Colonic mucosa (tissue), 4 donors: Measurements from ENCODE around the gene TCTN1. TPM values are rescaled to one million over a fixed set of nuclear protein-coding genes. Genes with fewer than 3 reads are reported as not detected.
"Not testable (repeated sequence)": the region's sequence is repeated elsewhere in the genome, so short reads cannot be mapped to it uniquely, and the experiment has no call there.

Source experiments
- DNase-seq: peaks from one replicate; pipeline ENCODE4 v3.0.0-alpha.2; 2020
- H3K27ac ChIP-seq: fragments of 200-600 bp; one replicate; pipeline ENCODE4 v1.8.0; 2021
- H3K27me3 ChIP-seq: fragments of 200-600 bp; one replicate; pipeline ENCODE4 v1.8.0; 2021
- H3K36me3 ChIP-seq: fragments of 200-600 bp; one replicate; pipeline ENCODE4 v1.8.0; 2021
- H3K4me1 ChIP-seq: fragments of 200-600 bp; one replicate; pipeline ENCODE4 v1.8.0; 2021; ENCODE audit warnings: mild to moderate bottlenecking
- H3K4me3 ChIP-seq: fragments of 200-600 bp; one replicate; pipeline ENCODE4 v1.8.0; 2021
- H3K9ac ChIP-seq, 2 donors: one replicate each; pipeline ENCODE4 v1.7.0; 2013; ENCODE audit warnings: control low read depth in 2 of 2, low read depth in 2 of 2, low read length in 2 of 2
- H3K9me3 ChIP-seq: fragments of 200-600 bp; one replicate; pipeline ENCODE4 v1.8.0; 2021
- CTCF ChIP-seq: fragments of 200-600 bp; IDR thresholded peaks from one replicate; pipeline ENCODE4 v1.8.0; 2022; ENCODE audit warnings: antibody characterized with exemption, mild to moderate bottlenecking
- intact Hi-C: fragments of 100-400 bp; cut with DNase I; formaldehyde crosslinking; loops from one replicate; pipeline ENCODE4 v1.14.1; 2022
- total RNA-seq, 2 donors: library from RNA; stranded (reverse); fragmentation: NEBNext Ultra II Directional in 1 of 2; extraction: Animal tissue kit (Norgen Biotek cat#: 25700) in 1 of 2; gene quantifications; one replicate each; pipeline ENCODE4 v1.2.1, GENCODE V29; 2021
- donor health status: healthy.
- donor health status: DM: no; HTN: no; CAD: no.
- donor health status: DM: no; HTN: no; CAD: no.

Gene TCTN1
- total RNA-seq, 2 donors from 2014 or later = 9.2 to 10.2 TPM

DNA sequence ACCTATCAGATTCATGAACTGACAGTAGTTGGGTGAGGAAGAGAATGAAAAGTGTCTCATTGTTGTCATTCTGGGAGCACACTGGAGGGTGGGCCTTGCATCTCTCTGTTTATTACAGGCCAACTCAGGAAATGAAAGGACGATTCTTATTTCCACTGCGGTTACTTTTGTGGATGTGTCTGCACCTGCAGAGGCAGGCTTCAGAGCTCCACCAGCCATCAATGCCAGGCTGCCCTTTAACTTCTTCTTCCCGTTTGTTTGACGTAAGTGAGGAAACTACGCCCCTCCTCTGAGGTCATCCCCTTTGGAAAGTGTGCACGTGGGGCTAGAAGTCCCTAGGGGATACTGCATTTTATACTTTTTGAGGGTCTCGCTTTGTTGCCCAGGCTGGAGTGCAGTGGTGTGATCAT, 33.7 kb downstream of the TCTN1 start:
- H3K27me3 ChIP-seq = no peaks in the 10 kb centered on the region
- DNase-seq = no peak

GRCh38 chr12:110649341-110649847, 35.5 kb downstream of the TCTN1 start:
- DNase-seq = no peak
- no peaks in the 10 kb centered on the region for H3K9me3 ChIP-seq
- H3K9ac ChIP-seq = no peak overlapping the region
- no peaks in the 10 kb centered on the region for H3K36me3 ChIP-seq
- H3K27ac ChIP-seq = no peak overlapping the region
- no peaks in the 10 kb centered on the region for H3K4me1 ChIP-seq
- H3K4me3 ChIP-seq = no peak overlapping the region
- no peaks in the 10 kb centered on the region for H3K27me3 ChIP-seq
- no peak for TF ChIP-seq CTCF
- intact Hi-C loops = no loop called here

More for the DNA sequence above, 33.7 kb downstream of the TCTN1 start:
- no peak overlapping the region for H3K27ac ChIP-seq
- no peaks in the 10 kb centered on the region for H3K9me3 ChIP-seq
- no peak overlapping the region for H3K9ac ChIP-seq
- no peaks in the 10 kb centered on the region for H3K36me3 ChIP-seq
- H3K4me1 ChIP-seq = no peaks in the 10 kb centered on the region
- no peak overlapping the region for H3K4me3 ChIP-seq
- intact Hi-C loops = no loop called here
- TF ChIP-seq CTCF = no peak

GRCh38 chr12:110654238-110654637, 40.3 kb downstream of the TCTN1 start:
- H3K9me3 ChIP-seq, intact Hi-C loops, H3K27me3 ChIP-seq, H3K4me1 ChIP-seq, H3K36me3 ChIP-seq, H3K9ac ChIP-seq, H3K4me3 ChIP-seq, H3K27ac ChIP-seq, DNase-seq: not testable (repeated sequence)

DNA sequence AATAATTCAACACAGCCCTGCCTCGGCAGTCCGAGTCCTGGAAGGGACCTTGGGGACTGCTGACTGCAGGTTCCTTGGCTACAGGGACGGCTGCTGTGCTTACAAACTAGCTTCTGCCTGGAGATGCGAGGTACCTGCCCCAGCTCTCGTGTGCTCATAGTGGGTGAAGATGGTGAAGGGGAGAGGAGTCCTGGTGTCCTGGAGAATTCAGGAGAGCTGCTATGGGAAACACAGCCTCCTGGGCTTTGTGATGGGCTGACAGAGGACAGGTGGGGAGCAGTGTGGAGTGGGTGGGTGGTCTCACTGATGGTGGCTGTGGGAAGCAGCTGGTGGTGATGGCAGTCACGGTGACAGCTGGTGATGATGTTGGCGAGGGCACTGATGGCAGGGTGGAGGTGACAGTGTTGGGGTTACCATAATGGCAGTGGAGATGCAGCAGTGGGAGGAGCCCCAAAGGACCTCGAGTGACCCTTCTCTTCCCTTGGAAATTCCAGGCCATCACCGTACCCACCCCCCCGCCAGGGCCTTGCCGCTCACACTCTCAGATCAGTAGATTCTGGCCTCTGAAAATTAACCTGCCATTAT, 42.2 kb downstream of the TCTN1 start:
- intact Hi-C loops = no loop called here
- Histone ChIP-seq H3K9ac (no peak overlapping the region), H3K27ac (no peak overlapping the region), H3K4me1 (no peaks in the 10 kb centered on the region), H3K36me3 (no peaks in the 10 kb centered on the region), H3K4me3 (no peak overlapping the region), H3K9me3 (no peaks in the 10 kb centered on the region), H3K27me3 (no peaks in the 10 kb centered on the region)
- DNase-seq = no peak
- TF ChIP-seq CTCF = no peak

DNA sequence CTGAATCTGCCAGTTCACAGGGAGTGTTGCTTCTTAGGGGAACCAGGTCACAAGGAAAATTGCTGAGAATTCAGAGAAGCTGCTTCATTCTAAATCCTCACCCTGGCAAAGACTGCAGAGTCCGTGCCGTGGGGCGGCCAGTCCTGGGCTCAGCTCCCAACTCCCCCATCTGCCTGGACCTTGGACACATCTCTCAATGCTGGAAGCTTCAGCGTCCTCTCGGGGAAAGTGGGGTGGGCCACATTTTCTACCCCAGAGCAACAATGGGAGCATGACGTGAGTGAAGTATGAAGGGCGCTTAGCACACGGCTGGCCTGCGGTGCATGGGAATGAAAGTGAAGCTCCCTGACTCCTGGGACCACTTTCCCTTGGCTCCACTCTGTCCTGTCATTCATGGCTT, 43.8 kb downstream of the TCTN1 start:
- Histone ChIP-seq H3K9me3 (no peaks in the 10 kb centered on the region), H3K27me3 (no peaks in the 10 kb centered on the region), H3K4me3 (no peak overlapping the region), H3K9ac (no peak overlapping the region), H3K36me3 (no peaks in the 10 kb centered on the region), H3K4me1 (no peaks in the 10 kb centered on the region), H3K27ac (no peak overlapping the region)
- no peak for DNase-seq
- intact Hi-C loops = no loop called here
- no peak for TF ChIP-seq CTCF

GRCh38 chr12:110658242-110658641, 44.3 kb downstream of the TCTN1 start:
- no peak overlapping the region for H3K27ac ChIP-seq
- no peak overlapping the region for H3K9ac ChIP-seq
- no peaks in the 10 kb centered on the region for H3K4me1 ChIP-seq
- DNase-seq = no peak
- no peak for TF ChIP-seq CTCF
- H3K36me3 ChIP-seq = no peaks in the 10 kb centered on the region
- no peaks in the 10 kb centered on the region for H3K27me3 ChIP-seq
- H3K9me3 ChIP-seq = no peaks in the 10 kb centered on the region
- intact Hi-C loops = no loop called here
- H3K4me3 ChIP-seq = no peak overlapping the region
